Coronary artery (tissue), 2 donors: ENCODE results near the gene SIGLEC10.

Experiments
- DNase-seq: peaks from one replicate; pipeline ENCODE4 v3.0.0-alpha.2; 2017; ENCODE audit warnings: low spot score
- H3K27ac ChIP-seq, 2 donors: fragments of 200-600 bp; sonication (generic); one replicate each; pipeline ENCODE4 v1.5.1; 2016 to 2019
- H3K4me3 ChIP-seq: fragments of 200-600 bp; sonication (generic); 2 replicates; pipeline ENCODE4 v1.5.1; 2016; ENCODE audit warnings: mild to moderate bottlenecking, moderate library complexity
- TF ChIP-seq, protein P1 (sequence below): fragments of 200-600 bp; sonication (generic); IDR thresholded peaks from one replicate; pipeline ENCODE4 v1.5.1; 2019; ENCODE audit warnings: antibody characterized with exemption

The SIGLEC10 gene

DNA sequence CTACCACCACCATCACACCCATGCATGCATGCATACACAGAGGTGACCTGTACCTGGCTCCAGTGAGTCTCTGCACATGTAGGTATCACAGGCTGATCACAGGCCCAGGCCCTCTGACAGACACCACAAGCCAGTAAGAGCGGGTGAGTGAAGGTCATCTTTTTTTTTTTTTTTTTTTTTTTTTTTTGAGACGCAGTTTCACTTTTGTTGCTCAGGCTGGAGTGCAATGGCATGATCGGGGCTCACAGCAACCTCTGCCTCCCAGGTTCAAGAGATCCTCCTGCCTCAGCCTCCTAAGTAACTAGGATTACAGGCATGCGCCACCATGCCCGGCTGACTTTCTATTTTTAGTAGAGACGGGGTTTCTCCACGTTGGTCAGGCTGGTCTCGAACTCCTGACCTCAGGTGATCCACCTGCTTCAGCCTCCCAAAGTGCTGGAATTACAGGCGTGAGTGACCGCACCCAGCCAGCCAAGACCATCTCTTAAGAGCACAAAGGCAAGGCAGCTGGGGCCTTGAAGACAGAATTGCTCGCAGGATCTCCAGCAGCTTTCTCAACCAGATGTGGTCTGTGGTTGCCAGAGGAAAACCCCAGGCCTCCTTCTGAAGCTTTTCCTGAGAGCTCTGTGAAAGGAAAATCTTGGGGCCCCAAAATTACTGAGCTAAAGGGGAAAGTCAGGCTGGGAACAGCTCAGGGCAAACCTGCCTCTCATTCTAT lies 41.8 kb downstream of the SIGLEC10 start:
- TF ChIP-seq, protein P1, sequence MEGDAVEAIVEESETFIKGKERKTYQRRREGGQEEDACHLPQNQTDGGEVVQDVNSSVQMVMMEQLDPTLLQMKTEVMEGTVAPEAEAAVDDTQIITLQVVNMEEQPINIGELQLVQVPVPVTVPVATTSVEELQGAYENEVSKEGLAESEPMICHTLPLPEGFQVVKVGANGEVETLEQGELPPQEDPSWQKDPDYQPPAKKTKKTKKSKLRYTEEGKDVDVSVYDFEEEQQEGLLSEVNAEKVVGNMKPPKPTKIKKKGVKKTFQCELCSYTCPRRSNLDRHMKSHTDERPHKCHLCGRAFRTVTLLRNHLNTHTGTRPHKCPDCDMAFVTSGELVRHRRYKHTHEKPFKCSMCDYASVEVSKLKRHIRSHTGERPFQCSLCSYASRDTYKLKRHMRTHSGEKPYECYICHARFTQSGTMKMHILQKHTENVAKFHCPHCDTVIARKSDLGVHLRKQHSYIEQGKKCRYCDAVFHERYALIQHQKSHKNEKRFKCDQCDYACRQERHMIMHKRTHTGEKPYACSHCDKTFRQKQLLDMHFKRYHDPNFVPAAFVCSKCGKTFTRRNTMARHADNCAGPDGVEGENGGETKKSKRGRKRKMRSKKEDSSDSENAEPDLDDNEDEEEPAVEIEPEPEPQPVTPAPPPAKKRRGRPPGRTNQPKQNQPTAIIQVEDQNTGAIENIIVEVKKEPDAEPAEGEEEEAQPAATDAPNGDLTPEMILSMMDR = no peak
- H3K4me3 ChIP-seq = no peak overlapping the region
- no peak for DNase-seq
- H3K27ac ChIP-seq = no peak overlapping the region

DNA sequence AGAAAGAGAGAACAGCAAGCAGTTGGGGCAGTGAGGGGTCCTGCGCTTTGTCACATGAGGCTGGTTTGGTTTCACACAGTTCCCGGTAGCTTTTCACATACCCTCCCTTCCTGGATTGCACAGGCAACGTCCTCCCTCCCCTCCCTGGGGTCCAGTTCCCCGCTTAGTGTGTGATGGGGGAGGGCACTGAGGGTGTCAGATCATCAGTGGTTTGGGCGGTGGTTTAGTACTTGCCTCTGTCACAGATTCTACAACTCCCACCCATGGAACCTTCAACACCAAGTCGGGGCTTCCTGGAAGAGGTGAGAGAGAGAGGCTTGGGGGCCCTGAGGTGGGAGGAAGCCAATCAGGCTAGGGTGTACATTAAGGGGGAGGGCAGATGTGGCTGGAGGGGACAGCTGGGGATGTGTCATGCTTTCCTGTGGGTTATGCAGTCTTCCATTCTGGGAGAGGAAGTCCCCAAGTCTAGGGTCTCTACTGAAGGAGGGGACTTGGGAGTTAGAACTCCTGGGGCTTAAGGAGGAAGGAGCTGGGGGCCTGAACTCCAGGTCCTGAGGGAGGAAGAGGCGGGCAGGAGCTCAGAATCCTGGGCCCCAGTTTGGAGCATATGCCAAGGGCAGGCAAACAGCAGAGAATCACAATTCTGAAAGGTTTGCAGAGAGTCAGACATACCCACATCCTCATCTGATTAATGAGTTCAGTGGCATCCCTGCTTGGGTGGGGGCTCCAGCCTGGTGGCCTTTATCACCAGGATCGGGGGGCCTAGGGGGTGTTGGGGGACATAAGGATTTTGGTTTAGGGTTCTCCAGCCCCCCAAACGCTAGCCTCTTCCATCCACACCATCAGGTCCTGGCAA lies 44.6 kb downstream of the SIGLEC10 start, which contains the start of gene NKG7:
Gene NKG7 (minus strand): TSS at position 6 of the 856 bp plus-strand sequence. CDS start 119 bp downstream, outside the sequence.
- DNase-seq = no peak
- TF ChIP-seq, protein P1 = no peak
- no peak within 1 kb of the TSS for H3K4me3 ChIP-seq

DNA sequence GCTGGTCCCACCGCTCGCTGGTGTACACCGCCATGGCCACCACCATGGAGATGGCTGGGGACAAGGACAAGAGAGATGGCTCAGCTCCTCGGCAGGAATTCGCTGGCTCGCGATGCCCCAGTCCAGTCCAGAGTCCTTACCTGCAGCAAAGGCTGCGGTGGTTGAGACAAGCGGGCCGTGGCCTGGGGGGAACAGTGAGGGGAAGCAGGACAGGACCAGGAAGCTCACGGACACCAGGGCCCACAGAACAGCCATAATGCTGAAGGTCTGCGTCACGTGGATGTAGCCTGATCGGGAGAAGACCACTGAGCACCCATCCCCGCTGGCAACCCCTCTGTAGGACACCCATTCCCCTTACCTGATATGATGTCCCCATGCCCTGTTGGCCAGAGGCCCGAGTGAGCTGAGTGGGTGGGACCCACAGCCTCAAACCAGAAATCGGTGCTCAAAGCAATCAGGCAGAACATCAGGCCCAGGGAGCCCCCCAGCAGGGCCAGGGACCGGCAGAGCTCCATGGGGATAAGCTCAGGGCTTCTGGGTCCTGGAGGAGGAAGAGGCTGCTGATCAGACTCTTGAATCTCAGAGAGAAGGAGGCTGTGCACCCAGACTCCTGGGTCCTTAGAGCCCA lies 45.3 kb downstream of the SIGLEC10 start:
- TF ChIP-seq, protein P1 = no peak
- Histone ChIP-seq H3K27ac (no peak overlapping the region), H3K4me3 (no peak overlapping the region)
- DNase-seq = no peak

More for the DNA sequence above, 44.6 kb downstream of the SIGLEC10 start, which contains the start of gene NKG7:
- H3K27ac ChIP-seq = no peak within 1 kb of the TSS

DNA sequence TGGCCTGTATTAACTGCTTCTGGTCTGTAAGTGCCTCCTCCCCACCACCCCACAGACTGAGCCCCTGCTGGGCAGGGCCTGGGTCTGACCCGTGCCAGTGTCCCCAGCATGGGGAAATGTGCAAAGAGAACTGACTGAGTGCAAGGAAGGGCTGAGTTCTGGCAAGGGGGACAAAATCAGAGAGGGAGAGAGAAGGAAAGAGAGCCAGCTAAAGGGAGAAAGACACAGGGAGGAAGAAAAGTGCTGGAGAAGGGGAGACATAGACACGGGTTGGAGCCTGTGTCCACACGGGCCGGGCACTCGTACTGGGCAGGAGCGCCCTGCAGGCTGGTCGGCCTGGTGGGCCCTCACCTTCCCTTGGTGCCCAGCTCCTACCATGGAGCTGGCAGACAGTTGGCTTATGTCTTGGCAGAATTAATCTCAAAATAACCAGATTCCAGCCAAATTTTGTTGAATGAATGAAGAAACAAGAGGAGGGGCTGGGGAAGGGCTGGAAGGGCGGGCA lies 46.2 kb downstream of the SIGLEC10 start:
- no peak for DNase-seq
- TF ChIP-seq, protein P1 = no peak
- no peak overlapping the region for H3K4me3 ChIP-seq
- no peak overlapping the region for H3K27ac ChIP-seq

DNA sequence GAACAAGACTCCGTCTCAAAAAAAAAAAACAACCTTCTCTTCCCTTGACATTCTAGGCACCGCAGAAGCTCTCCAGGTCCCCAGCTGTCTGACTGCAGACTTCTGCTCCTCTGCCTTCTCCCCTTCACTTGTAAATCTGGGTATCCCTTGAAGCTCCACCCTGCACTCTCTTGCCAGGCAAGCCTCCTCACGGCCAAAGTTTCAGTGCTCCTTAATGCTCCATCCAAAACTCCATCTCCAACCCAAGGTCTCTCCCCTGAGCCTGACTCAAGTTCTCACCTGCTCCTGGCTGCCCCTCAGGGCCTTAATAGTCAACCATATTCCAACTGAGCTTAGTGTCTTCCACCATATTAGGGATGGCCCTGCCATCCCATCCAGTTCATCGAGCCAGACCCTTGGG lies 47.2 kb downstream of the SIGLEC10 start:
- no peak overlapping the region for H3K27ac ChIP-seq
- DNase-seq = no peak
- TF ChIP-seq, protein P1 = no peak
- H3K4me3 ChIP-seq = no peak overlapping the region

DNA sequence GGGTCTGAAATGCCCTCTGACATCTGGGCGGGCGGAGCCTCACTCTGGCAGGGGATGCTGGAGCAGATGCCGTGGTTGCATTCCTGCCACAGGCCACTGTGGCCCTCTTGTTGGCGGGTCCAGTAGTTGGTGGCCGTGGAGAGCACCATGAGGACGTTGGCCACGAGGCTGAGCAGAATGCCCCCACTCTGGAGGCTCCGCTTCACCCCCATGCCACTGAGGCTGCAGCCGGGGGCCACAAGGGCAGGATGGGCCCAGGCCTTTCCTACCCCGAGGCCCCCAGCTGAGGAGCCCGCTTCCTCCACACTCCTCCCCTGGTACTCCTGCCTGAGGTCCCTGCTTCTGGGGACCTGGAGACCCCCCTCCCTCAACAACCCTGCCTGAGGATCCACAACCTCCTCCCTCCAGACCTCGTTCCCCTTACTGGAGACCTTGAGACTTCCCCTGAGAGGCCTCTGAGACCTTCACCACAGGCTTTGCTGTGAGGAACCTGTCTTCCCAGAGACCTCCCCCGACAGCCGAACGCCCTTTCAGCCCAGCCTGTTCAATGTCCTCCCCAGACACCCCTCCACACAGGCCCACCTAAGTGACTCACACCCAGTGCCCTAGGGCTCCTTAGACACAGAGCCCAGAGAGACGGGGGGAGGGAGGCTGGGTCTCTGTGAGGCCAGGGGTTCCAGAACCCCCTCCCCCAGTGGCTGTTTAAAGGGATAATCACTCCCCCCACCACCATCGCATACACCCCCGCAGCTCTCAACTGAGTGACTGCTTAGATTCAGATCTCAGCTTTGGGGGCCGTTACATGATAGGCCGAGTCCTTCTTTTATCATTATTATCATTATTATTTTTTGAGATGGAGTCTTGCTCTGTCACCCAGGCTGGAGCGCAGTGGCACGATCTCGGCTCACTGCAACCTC lies 48.8 kb downstream of the SIGLEC10 start, which contains the start of gene CLDND2:
Gene CLDND2 (minus strand): TSS at position 638 of the 917 bp plus-strand sequence. CDS start 426 bp downstream, at position 212.
- H3K4me3 ChIP-seq = peak within 1 kb of the TSS; percentile 84
- peak within 1 kb of the TSS; percentile 57 to 100 for H3K27ac ChIP-seq
- no peak for DNase-seq
- TF ChIP-seq, protein P1 = no peak
